Sigmoid colon (tissue), 4 donors: ENCODE measurements around the gene ZBTB7C.

ENCODE experiments used
- CTCF ChIP-seq, 4 experiments: fragments of 450-650 bp in 3 of 4; fragments of 200-600 bp in 1 of 4; IDR thresholded peaks; one replicate each; pipeline ENCODE4 v1.5.1; 2016 to 2019; ENCODE audit warnings: antibody characterized with exemption in 4 of 4, mild to moderate bottlenecking in 3 of 4, moderate library complexity in 2 of 4
- EP300 ChIP-seq, 4 donors: sonication (generic); formaldehyde crosslinking; IDR thresholded peaks; one replicate each; pipeline ENCODE4 v1.6.1; 2017; ENCODE audit warnings: antibody characterized with exemption in 4 of 4
- POLR2A ChIP-seq, 2 donors: fragments of 450-650 bp; IDR thresholded peaks; one replicate each; pipeline ENCODE4 v1.6.1; 2016; ENCODE audit warnings: antibody characterized with exemption in 2 of 2, mild to moderate bottlenecking in 2 of 2, moderate library complexity in 2 of 2
- POLR2AphosphoS5 ChIP-seq, 4 donors: sonication (generic); formaldehyde crosslinking; IDR thresholded peaks; one replicate each; pipeline ENCODE4 v1.6.1; 2017; ENCODE audit warnings: antibody characterized with exemption in 4 of 4

- TF ChIP-seq CTCF (IDR thresholded peaks at IDR 0.05), result no peak
- TF ChIP-seq EP300 (IDR thresholded peaks at IDR 0.05), result no peak
- TF ChIP-seq POLR2A (IDR thresholded peaks at IDR 0.05), result no peak
- no peak for TF ChIP-seq POLR2AphosphoS5 (IDR thresholded peaks at IDR 0.05)
Observed at GRCh38 chr18:48186861-48187260, 222.3 kb downstream of the ZBTB7C start.
